Activated CD4-positive, alpha-beta T cell treated with anti-CD3 and anti-CD28 coated beads for 24 hours (primary cell): ENCODE data around the gene HSFX3.
A peak's percentile ranks its signal among the peaks of the same experiment; 100 is the strongest.
"Not testable (repeated sequence)": the region's sequence is repeated elsewhere in the genome, so short reads cannot be mapped to it uniquely, and the experiment has no call there.

Experiments used
- DNase-seq, 2 donors: peaks; one replicate each; pipeline ENCODE4 v3.0.0-alpha.2; 2020; ENCODE audit warnings: low read depth in 2 of 2

HSFX3 gene

DNA sequence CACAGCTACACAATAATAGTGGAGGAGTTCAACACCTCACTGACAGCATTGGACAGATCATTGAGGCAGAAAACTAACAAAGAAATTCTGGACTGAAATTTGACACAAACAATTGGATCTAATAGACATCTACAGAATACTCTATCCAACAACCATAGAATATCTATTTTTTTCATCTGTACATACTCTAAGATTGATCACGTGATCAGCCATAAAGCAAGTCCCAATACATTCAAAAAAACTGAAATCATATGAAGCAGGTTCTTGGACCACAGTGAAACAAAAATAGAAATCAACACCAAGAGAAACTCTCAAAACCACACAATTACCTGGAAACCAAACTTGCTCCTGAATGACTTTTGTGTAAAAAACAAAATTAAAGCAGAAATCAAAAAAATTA, 32.4 kb downstream of the HSFX3 start:
- no peak for DNase-seq

DNA sequence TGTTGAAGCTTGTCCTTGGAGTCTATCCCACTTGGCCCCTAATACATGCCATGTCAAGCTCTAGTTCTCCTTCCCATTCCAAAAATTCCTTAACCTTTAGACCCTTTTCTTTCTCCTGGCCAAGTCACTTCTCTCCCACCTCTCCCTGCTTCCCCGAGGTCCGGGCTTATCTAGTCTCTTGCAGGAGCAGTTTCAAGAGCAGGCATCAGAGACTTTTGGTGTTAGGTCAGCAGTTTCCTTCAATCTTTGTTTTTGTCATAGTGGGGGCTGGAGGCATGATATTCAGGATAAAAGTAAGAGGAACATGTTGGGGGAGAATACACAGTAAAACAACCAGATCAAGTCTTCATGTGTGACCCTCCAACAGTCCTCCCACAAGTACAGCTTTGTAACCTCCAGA, 33.1 kb downstream of the HSFX3 start:
- no peak for DNase-seq

DNA sequence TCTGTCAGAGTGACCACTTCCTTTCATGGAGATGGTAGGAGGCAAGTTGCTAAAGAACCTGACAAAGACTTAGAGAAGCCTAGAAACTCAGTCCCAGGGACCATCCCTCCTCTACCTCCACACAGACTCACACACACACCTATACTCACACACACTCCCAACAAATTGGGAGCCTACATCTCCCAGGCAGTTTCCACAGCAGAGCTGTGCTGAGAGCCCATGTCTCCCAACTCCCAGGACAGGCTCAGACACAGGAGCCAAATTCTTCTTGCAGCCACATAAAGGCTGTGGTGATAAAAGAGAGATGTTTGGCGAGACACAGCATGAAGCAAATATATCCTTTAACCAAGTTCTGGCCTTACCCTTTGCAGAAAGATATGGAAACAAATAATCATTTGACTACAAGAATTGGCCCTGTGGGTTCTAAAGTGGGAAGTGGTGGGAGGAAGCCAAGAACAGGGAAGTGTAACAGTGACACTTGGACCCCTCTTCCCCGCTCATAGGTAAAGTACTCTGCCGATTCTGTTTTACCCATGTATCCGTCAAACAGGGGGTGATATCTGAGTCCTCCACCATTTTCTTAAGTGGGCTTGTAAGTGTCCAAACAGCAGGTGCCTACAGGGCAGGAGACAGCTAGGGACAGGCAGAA, 33.6 kb downstream of the HSFX3 start:
- no peak for DNase-seq

DNA sequence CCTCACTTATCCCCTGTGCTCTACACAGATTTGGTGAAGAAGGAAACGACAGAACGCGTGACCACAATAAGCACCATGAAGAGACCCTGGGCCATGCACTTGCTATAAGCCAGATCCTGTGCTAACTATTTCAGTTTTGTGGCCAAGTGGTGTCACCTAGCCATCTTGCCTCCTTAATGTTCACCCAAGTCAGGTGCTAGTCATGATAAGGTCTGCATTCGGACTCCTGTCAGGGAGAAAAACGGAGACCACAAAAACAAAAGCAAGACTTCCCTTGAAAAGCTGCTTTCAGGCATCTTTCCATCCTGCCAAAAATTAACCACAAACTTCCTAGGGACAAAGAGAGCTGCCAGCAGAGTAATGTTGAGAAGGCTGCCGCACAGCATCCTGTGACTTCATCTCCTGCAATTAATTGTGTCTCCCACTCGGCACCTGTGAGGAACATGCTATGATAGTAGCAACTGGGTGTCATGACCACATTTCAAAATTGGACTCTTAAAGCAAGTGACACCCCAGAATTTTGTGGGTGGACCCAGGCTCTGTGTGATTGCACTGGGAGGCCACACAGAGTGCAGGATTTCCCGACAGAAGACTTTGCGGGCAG, 35.8 kb downstream of the HSFX3 start:
- DNase-seq = no peak

DNA sequence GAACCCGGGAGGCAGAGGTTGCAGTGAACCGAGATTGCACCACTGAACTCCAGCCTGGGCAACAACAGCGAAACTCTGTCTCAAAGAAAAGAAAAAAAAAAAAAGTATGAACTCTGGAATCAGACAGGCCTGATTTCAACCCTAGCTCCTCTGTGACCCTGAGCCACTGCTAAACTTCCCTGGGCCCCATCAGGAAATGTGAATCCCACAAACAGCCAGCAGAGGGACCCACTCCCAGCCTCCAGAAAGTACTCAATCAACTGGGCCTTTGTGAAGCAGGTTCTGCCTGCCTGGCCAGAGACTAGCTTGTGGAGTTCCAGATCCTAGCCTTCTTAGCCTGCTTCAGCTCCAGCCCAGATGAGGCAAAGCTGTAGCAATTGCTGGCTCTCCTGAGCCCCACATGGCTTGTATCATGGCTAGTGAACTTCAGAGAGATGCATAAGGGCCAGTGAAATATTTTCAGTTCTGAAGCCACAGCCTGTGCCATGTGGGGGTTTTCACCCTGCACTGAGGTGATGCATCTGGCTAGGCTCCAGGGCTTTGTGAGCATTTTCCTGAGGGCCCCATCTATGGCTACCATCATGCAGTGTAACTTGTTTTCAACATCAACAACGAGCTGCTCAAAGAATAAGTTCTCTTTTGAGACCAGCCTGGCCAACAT, 37.4 kb downstream of the HSFX3 start:
- peak; percentile 17 to 31 for DNase-seq

DNA sequence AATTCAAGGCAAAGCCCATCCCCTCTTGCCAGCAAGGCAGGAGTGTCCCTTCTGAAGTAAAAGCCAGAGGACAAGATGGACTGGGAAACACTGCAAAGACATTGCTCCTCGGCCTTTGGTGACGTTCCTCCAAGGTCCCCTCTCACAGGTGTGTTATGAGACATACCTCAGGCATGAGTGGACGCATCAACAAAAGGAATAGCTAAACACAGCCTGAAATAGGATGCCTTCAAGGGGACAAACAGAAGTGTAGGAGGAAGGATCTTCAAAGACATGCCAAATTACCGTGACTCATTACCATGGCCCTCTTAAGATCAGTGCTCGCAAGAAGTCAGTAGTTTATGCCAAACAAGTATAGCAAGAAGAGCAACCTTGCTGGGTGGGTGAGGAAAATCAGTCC, 38.6 kb downstream of the HSFX3 start:
- no peak for DNase-seq

DNA sequence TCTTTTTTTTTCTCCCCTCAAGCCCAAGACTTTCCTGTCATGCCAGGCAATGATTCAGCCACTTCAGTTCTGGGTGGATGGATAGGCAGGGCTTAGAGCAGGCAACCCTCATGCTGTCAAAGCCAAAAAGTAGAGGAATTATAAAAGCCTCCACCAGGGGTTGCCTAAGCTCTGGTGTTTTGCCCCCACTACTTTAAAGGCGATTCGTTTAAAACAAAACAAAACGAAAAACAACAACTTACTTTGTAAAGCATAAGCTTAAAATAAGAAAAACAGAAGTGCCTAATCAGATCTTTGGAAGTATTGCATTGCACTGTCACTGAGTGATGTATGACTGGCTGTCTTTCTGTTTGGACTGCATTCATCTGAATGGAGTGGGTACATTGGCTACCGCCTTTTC, 39.3 kb downstream of the HSFX3 start:
- DNase-seq = no peak

DNA sequence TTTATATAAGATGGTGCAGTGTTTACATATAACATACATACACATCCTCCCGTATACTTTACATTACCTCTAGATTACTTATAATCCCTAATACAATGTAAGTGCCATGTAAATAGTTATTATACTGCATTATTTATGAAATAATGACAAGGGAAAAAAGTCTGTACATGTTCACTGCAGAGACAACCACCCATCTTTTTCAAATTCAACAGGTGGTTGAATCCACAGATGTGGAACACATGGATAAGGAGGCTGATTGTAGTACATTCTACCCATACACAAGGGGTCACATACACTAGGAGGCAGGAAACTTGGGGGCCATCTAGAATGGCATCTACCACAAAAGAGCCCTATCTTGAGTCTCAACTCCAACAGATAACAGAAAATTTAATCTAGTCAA, 41.3 kb downstream of the HSFX3 start:
- DNase-seq = no peak

DNA sequence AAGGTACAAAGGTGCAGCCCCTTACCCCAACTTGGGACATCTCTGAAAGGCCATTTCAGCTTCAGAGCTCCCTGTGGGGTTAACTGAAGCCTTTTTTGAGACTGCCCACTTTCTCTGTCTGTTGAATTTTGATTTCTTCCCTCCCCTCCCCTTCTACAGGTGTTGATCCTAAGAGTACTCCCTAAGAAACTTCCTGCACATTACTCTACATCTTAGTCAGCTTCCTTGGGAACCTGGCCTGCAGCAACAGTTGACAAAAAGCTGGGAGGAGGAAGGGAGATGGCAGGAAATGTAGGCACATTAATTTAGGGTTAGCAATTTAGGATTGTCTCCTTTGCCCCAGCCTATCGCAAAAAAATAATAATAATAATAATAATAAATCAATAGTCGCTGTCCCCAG, 43.4 kb downstream of the HSFX3 start:
- no peak for DNase-seq

DNA sequence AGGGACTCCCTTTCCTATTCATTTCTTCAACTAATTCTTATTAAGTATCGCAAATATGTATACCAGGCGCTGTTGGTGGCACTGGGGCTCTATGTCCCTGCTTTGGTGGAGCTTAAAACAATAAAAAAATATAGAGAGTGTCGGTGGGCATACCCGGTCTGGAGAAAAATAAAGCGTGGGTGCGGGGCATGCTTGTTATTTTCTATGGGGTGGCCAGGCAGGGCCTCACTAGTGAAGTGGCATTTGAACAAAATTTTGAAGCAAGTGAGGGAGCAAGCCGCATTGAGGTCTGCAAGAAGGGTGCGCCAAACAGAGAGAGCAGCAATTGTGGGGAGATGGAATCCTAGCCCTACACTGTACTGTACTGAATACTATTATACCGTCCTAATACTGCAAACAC, 44.1 kb downstream of the HSFX3 start:
- no peak for DNase-seq

DNA sequence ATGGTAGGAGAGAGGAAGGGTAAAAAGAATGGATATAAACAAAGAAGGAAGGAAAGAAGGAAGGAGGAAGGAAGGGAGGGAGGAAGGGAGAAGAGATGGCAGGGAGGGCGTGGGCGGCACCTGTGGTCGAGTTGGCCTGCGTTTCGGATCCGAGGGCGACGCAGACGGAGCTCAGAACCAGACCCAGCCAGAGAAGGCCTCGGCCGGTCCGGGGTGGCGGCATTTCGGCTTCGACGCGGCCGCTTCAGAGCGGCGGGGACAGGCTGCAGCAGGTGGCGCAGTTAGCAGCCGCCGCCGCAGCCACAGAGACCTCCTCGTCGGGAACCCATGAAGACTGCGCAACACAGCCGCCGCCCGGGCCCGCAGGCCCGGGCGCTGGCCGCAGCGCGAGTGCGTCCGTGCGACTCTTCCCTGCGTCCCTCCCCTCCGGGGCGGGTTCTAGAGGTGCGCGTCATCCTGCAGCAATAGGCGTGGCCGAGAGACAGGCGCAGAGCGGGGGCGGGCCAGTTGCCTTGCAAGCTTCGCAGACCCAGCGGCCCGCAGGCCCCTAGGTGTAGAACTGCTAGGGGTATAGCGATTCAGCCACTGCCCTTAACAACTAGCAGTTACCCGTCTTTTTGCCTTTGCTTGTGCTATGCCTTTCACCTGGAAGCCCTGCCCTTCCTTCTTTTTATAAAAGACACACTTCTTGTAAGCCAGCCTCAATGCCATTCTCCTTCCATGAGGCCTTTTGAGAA, 44.6 kb downstream of the HSFX3 start, which contains the start of gene IDS:
Gene IDS (minus strand): TSS at position 392 of the 737 bp plus-strand sequence. CDS start 169 bp downstream, at position 223.
- DNase-seq = peak; percentile 68

DNA sequence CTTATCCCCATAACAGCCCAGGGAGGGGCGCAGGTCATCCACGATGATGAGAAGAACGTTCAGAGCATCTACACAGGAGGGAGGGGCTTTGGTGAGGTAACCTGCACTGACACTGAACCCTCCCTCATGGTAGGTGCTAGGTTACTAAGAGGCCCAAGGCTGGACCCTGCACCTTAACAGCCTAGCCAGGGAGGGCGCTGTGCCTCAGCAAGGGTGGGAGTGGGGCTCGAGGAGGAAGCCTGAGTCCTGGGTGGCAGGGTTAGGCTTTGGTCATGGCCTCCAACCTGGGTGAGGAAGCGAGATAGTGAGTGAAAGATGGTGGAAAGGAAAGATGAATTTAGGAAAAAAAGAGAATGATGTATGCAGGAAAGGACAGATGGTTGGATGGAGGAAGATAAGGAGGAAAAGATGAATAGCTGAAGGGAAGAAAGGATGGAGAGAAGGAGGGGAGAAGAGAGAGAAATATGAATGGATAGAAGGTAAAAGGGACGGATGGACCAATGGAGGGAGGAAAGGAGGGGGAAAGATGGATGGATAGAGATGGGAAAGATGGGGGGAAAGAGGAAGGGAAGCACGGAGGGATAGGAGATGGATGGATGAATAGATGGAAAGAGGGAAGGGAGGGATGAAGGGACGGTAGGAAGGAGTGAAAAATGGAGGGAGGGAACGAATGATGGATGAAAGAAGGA, 45.4 kb downstream of the HSFX3 start:
- peak; percentile 29 to 33 for DNase-seq

DNA sequence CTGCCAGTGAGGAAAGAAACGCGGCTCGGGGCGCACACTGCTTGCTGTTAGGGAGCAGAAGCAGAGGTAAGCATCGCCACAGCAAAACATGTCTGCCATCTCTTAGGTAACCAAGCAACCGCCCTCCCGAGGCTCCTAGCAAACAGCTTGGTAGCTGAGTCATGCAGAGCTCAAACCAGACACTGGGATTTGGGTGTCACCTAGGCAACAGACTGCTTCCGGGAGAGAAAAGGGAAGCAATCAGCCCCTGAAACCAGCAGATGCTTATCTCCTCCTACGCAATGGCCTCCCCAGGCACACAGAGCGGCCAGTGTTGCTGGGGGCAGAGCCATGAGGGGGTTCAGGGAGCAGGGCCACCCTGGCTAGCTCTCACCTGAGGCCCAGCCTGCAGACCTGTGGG, 46.3 kb downstream of the HSFX3 start:
- peak; percentile 6 to 33 for DNase-seq

DNA sequence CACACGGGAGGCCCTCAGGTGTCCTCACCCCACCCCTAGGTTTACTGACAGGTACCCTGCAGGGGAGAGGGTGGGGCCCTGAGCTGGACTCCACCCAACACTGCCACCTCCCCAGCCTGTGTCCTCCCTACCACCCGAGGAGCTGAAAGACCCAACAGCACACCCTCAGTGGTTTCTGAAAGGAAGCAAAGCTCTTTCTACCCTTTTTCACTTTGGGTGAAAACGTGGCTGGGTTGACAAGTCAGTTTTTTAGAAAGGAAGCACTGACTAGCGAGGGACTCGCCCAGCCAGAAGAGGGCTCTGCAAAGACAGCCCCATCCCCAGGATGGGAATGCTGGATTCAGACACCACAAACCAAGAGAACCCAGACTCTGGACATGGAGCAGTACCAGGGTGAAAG, 46.8 kb downstream of the HSFX3 start:
- DNase-seq = not testable (repeated sequence)

DNA sequence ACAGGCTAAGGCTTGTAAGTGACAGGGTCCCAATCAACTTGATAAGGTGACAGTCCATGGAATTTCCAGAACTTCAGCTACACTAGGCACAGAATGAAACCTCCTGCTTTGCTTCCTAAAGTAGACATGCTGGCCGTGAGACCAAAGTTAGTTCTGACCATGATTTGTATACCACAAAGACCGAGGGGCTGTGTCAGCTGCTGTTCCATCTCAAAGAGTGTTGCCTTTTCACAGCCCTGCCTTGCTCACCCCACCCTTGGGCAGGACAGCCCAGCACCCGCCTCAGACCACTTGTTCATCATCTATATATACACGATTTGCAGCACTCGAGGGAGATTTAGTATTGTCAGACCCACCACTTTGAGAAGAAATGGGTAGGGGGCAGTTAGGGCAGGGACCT, 50.0 kb downstream of the HSFX3 start:
- no peak for DNase-seq

DNA sequence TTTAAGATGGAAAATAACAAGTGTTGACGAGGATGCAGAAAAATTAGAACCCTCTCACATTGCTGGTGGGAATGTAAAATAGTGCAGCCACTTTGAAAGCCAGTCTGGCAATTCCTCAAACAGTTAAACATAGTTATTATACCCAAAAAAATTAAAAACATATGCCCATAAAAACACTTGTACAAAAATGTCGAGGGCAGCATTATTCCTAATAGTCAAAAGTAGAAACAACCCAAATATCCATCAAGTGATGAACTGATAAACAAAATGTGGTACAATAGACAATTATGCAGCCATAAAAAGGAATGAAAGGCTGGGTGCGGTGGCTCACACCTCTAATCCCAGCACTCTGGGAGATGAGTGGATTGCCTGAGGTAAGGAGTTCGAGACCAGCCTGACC, 51.0 kb downstream of the HSFX3 start:
- no peak for DNase-seq
